Body of pancreas (tissue), 4 donors: ENCODE data around the gene LRRK1. TPM values are rescaled to one million over a fixed set of nuclear protein-coding genes. Genes with fewer than 3 reads are reported as not detected.

Experiments
- ATAC-seq: fragments of 150-250 bp; one replicate; pipeline ENCODE4 v1.9.1; 2016
- DNase-seq, 4 donors: peaks; one replicate each; pipeline ENCODE4 v3.0.0-alpha.2; 2019
- H3K27ac ChIP-seq, 4 donors: fragments of 200-600 bp; sonication (generic); 1 replicate in 3 of 4; 2 replicates in 1 of 4; pipeline versions ENCODE4 v1.5.1 to v1.6.1; 2016 to 2019; ENCODE audit warnings: mild to moderate bottlenecking in 1 of 4, mixed read lengths in 1 of 4, moderate library complexity in 1 of 4
- H3K27me3 ChIP-seq, 2 donors: fragments of 200-600 bp; sonication (generic); one replicate each; pipeline ENCODE4 v1.6.0; 2016; ENCODE audit warnings: mild to moderate bottlenecking in 1 of 2
- H3K36me3 ChIP-seq, 2 donors: fragments of 200-600 bp; sonication (generic); replicated peaks in 1 of 2; 2 replicates each; pipeline ENCODE4 v1.5.1; 2016; ENCODE audit warnings: low read depth in 2 of 2; ENCODE audit not compliant: insufficient read depth in 1 of 2
- H3K4me1 ChIP-seq: fragments of 200-600 bp; sonication (generic); one replicate; pipeline ENCODE4 v1.6.0; 2016
- H3K4me3 ChIP-seq, 2 donors: fragments of 200-600 bp; sonication (generic); 1 replicate in 1 of 2; 2 replicates in 1 of 2; pipeline ENCODE4 v1.5.1; 2016 to 2019
- H3K9me3 ChIP-seq, 3 donors: fragments of 200-600 bp; sonication (generic); 1 replicate in 2 of 3; 2 replicates in 1 of 3; pipeline ENCODE4 v1.5.1; 2016
- POLR2A ChIP-seq, 3 donors: fragments of 450-650 bp; IDR thresholded peaks; one replicate each; pipeline ENCODE4 v1.6.1; 2016; ENCODE audit warnings: antibody characterized with exemption in 3 of 3, mild to moderate bottlenecking in 2 of 3
- WGBS, 2 donors: methylation state at CpG; one replicate each; pipeline ENCODE4 v1.1.5; 2017; 5-methylcytosine and 5-hydroxymethylcytosine counted together
- intact Hi-C: fragments of 100-400 bp; cut with DNase I; formaldehyde crosslinking; loops from one replicate; pipeline ENCODE4 v1.15.1; 2023
- total RNA-seq, 2 donors: library from RNA; depleted of rRNA; stranded (reverse); fragments of >200 nt; gene quantifications; one replicate each; pipeline ENCODE4 v1.1.0, GENCODE V29; 2016
- TF ChIP-seq, protein P1 (sequence below), 7 experiments: fragments of 450-650 bp in 4 of 7; fragments of 200-600 bp in 3 of 7; sonication (generic) in 3 of 7; IDR thresholded peaks; one replicate each; pipeline ENCODE4 v1.5.1; 2016 to 2019; ENCODE audit warnings: antibody characterized with exemption in 7 of 7

Gene LRRK1
- total RNA-seq, 2 donors from 2014 or later, result 12.2 to 14.0 TPM

DNA sequence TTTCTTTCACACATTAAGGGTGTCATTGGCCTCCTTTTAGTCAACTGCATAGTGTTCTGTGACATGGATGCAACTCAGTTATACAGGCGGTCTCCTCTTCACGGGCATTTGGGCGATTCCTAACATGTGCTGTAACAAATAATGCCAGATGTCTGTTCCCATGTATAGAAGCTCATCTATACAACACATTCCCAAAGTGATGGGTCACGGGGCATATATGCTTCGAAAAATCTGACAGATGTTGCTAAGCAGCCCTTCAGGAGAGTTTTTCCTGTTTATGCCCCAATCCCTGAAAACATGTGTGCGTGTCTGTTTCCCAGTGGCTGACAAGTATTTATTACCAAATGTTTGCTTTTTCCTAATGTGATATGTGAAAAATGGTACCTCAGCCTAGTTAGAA is 25.8 kb downstream of the LRRK1 start:
- DNase-seq (no peak), ATAC-seq (no peak)
- intact Hi-C loops, result no loop called here
- WGBS, 2 donors, result 80 to 86% methylated on average over 6 of the region's 6 CpGs
- H3K9me3 ChIP-seq, result no peaks in the 10 kb centered on the region
- H3K27ac ChIP-seq, result no peak overlapping the region
- no peaks in the 10 kb centered on the region for H3K4me1 ChIP-seq
- H3K4me3 ChIP-seq, result no peak overlapping the region
- TF ChIP-seq POLR2A (IDR thresholded peaks at IDR 0.05), result no peak
- TF ChIP-seq, protein P1, sequence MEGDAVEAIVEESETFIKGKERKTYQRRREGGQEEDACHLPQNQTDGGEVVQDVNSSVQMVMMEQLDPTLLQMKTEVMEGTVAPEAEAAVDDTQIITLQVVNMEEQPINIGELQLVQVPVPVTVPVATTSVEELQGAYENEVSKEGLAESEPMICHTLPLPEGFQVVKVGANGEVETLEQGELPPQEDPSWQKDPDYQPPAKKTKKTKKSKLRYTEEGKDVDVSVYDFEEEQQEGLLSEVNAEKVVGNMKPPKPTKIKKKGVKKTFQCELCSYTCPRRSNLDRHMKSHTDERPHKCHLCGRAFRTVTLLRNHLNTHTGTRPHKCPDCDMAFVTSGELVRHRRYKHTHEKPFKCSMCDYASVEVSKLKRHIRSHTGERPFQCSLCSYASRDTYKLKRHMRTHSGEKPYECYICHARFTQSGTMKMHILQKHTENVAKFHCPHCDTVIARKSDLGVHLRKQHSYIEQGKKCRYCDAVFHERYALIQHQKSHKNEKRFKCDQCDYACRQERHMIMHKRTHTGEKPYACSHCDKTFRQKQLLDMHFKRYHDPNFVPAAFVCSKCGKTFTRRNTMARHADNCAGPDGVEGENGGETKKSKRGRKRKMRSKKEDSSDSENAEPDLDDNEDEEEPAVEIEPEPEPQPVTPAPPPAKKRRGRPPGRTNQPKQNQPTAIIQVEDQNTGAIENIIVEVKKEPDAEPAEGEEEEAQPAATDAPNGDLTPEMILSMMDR (IDR thresholded peaks at IDR 0.05), result no peak
- no peaks in the 10 kb centered on the region for H3K27me3 ChIP-seq
- no peaks in the 10 kb centered on the region for H3K36me3 ChIP-seq

GRCh38 chr15:100947760-100948429 is 28.7 kb downstream of the LRRK1 start:
- WGBS, 2 donors, result 78 to 87% methylated on average over 10 of the region's 10 CpGs
- H3K4me1 ChIP-seq, result no peaks in the 10 kb centered on the region
- ATAC-seq (no peak), DNase-seq (no peak)
- intact Hi-C loops, result no loop called here
- no peak for TF ChIP-seq POLR2A (IDR thresholded peaks at IDR 0.05)
- TF ChIP-seq, protein P1 (IDR thresholded peaks at IDR 0.05), result no peak
- no peak overlapping the region for H3K27ac ChIP-seq
- no peaks in the 10 kb centered on the region for H3K27me3 ChIP-seq
- H3K36me3 ChIP-seq, result no peaks in the 10 kb centered on the region
- H3K9me3 ChIP-seq, result no peaks in the 10 kb centered on the region
- H3K4me3 ChIP-seq, result no peak overlapping the region

GRCh38 chr15:100948430-100948762 is 29.2 kb downstream of the LRRK1 start:
- no peak for ATAC-seq
- Histone ChIP-seq H3K9me3 (no peaks in the 10 kb centered on the region), H3K4me1 (no peaks in the 10 kb centered on the region), H3K36me3 (no peaks in the 10 kb centered on the region), H3K27me3 (no peaks in the 10 kb centered on the region), H3K4me3 (no peak overlapping the region), H3K27ac (no peak overlapping the region)
- intact Hi-C loops, result no loop called here
- 90 to 97% methylated on average over 3 of the region's 3 CpGs for WGBS, 2 donors
- DNase-seq, result no peak
- TF ChIP-seq, protein P1 (IDR thresholded peaks at IDR 0.05), result no peak
- no peak for TF ChIP-seq POLR2A (IDR thresholded peaks at IDR 0.05)

DNA sequence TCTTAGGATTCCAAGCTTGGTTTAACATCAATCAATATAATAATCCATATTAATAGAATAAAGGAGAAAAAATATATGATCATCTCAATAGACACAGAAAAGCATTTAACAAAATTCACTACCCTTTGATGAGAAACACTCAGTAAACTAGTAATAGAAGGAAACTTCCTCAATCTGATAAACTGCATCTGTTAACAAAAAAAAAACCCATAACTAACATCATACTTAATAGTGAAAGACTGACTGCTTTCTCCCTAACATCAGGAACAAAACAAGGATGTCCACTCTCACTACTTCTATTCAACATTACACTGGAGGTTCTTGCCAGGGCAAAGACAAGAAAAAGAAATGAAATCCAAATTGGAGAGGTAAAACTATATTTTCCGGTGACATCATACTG is 30.5 kb downstream of the LRRK1 start:
- intact Hi-C loops, result no loop called here
- H3K36me3 ChIP-seq, result no peaks in the 10 kb centered on the region
- TF ChIP-seq, protein P1 (IDR thresholded peaks at IDR 0.05), result no peak
- TF ChIP-seq POLR2A (IDR thresholded peaks at IDR 0.05), result no peak
- no peak overlapping the region for H3K27ac ChIP-seq
- H3K4me3 ChIP-seq, result no peak overlapping the region
- DNase-seq (no peak), ATAC-seq (no peak)
- H3K4me1 ChIP-seq, result no peaks in the 10 kb centered on the region
- 96 to 100% methylated on average over 1 of the region's 1 CpG for WGBS, 2 donors
- H3K27me3 ChIP-seq, result no peaks in the 10 kb centered on the region
- H3K9me3 ChIP-seq, result no peaks in the 10 kb centered on the region

GRCh38 chr15:100951965-100952364 is 32.8 kb downstream of the LRRK1 start:
- Histone ChIP-seq H3K27ac (no peak overlapping the region), H3K9me3 (no peaks in the 10 kb centered on the region), H3K4me1 (no peaks in the 10 kb centered on the region), H3K27me3 (no peaks in the 10 kb centered on the region), H3K36me3 (no peaks in the 10 kb centered on the region), H3K4me3 (no peak overlapping the region)
- DNase-seq, result no peak
- ATAC-seq, result no peak
- intact Hi-C loops, result no loop called here
- WGBS, 2 donors, result 86 to 91% methylated on average over 5 of the region's 5 CpGs
- TF ChIP-seq POLR2A (IDR thresholded peaks at IDR 0.05), result no peak
- TF ChIP-seq, protein P1 (IDR thresholded peaks at IDR 0.05), result no peak
